Neutrophil (primary cell): ENCODE data around the gene TLCD1.

ENCODE experiments used
- H3K27ac ChIP-seq: fragments of 200-600 bp; sonication (generic); 2 replicates; pipeline ENCODE4 v1.5.1; 2016; ENCODE audit warnings: mild to moderate bottlenecking, moderate library complexity
- H3K27me3 ChIP-seq: fragments of 200-600 bp; sonication (generic); 2 replicates; pipeline ENCODE4 v1.6.0; 2016; ENCODE audit warnings: mild to moderate bottlenecking
- H3K36me3 ChIP-seq: fragments of 200-600 bp; sonication (generic); 2 replicates; pipeline ENCODE4 v1.5.1; 2017
- H3K4me1 ChIP-seq, 2 experiments: fragments of 200-600 bp in 1 of 2; sonication (generic) in 1 of 2; 1 replicate in 1 of 2; 2 replicates in 1 of 2; pipeline versions ENCODE4 v1.5.1 to v1.6.1; 2013 to 2016; ENCODE audit warnings: low read depth in 1 of 2, low read length in 1 of 2, mild to moderate bottlenecking in 1 of 2, moderate library complexity in 1 of 2; ENCODE audit not compliant: control insufficient read depth in 1 of 2, insufficient read depth in 1 of 2
- H3K4me3 ChIP-seq, 2 experiments: fragments of 200-600 bp in 1 of 2; sonication (generic) in 1 of 2; 1 replicate in 1 of 2; 2 replicates in 1 of 2; pipeline ENCODE4 v1.5.1; 2013 to 2016; ENCODE audit warnings: low read depth in 1 of 2, low read length in 1 of 2, mild to moderate bottlenecking in 1 of 2, moderate library complexity in 1 of 2
- H3K9me3 ChIP-seq: fragments of 200-600 bp; sonication (generic); 2 replicates; pipeline ENCODE4 v1.5.1; 2016
- TF ChIP-seq, protein P1 (sequence below): fragments of 200-600 bp; sonication (generic); IDR thresholded peaks from 2 replicates; pipeline ENCODE4 v1.5.1; 2016; ENCODE audit warnings: antibody characterized with exemption

The TLCD1 gene

DNA sequence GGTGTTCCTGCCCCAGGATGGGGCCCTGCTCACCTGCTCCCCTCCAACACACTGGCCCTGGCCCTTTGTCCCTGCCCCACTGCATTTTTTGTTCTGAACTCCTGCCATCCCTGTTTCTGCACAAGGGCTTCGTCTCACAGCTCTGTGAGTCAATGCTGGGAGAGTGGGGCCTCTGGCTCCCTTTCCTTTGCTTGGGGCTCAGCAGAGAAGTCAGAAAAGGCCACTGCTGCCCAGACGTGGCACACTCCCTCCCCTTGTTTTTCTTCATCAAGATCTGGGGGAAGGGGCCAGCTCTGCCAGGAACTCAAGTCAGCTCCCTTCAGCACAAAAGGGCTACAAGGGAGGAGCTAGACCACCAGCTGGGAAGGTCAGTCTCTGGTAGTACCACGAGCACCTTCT lies 23.3 kb downstream of the TLCD1 start:
- Histone ChIP-seq H3K9me3 (no peaks in the 10 kb centered on the region), H3K4me3 (no peak overlapping the region), H3K4me1 (no peaks in the 10 kb centered on the region), H3K27ac (no peak overlapping the region), H3K36me3 (peaks cover 86% of the 10 kb centered on the region), H3K27me3 (no peaks in the 10 kb centered on the region)
- TF ChIP-seq, protein P1, sequence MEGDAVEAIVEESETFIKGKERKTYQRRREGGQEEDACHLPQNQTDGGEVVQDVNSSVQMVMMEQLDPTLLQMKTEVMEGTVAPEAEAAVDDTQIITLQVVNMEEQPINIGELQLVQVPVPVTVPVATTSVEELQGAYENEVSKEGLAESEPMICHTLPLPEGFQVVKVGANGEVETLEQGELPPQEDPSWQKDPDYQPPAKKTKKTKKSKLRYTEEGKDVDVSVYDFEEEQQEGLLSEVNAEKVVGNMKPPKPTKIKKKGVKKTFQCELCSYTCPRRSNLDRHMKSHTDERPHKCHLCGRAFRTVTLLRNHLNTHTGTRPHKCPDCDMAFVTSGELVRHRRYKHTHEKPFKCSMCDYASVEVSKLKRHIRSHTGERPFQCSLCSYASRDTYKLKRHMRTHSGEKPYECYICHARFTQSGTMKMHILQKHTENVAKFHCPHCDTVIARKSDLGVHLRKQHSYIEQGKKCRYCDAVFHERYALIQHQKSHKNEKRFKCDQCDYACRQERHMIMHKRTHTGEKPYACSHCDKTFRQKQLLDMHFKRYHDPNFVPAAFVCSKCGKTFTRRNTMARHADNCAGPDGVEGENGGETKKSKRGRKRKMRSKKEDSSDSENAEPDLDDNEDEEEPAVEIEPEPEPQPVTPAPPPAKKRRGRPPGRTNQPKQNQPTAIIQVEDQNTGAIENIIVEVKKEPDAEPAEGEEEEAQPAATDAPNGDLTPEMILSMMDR = no peak

DNA sequence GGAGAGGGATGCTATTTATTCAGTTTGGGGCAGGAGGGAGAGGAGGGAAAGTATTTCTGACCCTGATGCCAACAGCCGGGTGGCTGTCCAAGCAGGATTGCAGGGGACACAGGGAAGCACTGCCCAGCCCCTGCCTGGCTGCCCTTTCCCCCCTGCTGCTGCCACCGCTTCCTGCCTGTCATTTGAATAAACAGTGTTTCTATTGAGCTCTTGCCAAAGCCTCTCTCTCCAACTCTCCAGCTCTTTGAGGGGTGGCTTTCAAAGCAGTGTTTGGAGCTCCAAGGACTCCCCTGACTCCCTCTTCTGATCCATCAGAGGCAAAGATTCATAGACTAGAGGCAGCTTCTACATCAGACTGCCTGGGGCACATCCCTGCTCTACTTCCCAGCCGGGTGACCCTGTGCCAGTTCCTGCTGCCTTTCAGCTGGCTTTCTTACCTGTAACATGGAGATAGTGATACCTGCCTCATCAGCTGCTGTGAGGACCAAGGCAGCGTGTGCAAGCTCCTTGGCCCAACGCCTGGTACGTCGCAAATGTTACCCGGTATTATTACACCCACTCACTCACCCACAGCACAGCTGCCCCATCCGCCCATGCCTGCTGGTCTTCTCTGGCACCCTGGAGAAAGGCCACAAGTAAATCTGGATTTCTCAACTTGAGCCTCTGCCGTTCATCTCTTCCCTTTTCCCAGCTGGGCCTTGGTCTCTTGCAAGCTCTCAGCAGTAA lies 23.8 kb downstream of the TLCD1 start:
- H3K4me3 ChIP-seq = no peak overlapping the region
- TF ChIP-seq, protein P1 = no peak
- no peaks in the 10 kb centered on the region for H3K9me3 ChIP-seq
- H3K27ac ChIP-seq = no peak overlapping the region
- peaks cover 92% of the 10 kb centered on the region for H3K36me3 ChIP-seq
- no peaks in the 10 kb centered on the region for H3K27me3 ChIP-seq
- H3K4me1 ChIP-seq = no peaks in the 10 kb centered on the region

DNA sequence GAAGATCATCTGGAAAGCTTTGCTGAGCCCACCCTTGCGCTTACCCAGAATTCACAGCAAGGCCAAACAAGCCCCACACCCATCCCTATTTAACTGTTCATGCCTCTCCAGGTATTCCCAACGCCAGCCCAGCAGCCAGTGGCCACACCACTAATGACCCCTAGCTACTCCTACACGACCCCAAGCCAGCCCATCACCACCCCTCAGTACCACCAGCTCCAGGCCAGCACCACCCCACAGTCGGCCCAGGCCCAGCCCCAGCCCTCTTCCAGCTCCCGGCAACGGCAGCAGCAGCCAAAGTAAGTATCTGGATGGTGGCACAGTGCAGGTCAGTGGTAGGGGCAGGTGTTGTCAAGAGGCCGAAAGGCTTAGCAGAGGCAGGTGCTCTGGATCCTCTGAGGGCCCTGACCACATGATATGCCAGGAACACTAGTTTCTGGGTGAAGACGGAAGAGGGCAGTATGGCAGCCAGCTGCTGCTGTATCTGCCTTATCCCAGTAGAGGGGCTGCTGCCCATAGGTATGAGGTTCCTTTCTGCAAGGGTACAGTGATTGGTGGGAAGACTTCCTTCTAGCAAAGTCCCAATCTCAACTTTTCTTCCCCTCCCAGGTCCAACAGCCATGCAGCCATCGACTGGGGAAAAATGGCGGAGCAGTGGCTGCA lies 25.1 kb downstream of the TLCD1 start:
- Histone ChIP-seq H3K27me3 (no peaks in the 10 kb centered on the region), H3K9me3 (no peaks in the 10 kb centered on the region), H3K36me3 (peaks cover 98% of the 10 kb centered on the region), H3K4me3 (no peak overlapping the region), H3K27ac (no peak overlapping the region), H3K4me1 (no peaks in the 10 kb centered on the region)
- TF ChIP-seq, protein P1 = no peak

DNA sequence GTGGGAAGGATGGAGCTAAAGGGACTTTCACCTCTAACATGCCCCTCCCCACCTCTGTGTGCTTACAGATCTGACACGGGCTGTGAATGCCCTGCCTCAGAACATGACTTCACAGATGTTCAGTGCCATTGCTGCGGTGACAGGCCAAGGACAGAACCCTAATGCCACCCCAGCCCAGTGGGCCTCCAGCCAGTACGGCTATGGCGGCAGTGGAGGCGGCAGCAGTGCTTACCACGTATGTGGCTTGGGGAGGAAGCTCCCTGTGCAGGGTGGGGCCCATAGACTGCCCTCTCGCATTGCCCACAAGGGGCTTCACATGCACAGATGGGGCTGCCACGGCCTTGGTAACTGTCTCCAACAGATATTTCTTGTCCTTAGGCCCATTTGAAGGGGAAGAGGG lies 25.8 kb downstream of the TLCD1 start:
- Histone ChIP-seq H3K4me1 (no peaks in the 10 kb centered on the region), H3K4me3 (no peak overlapping the region), H3K36me3 (peaks cover 99% of the 10 kb centered on the region), H3K27ac (no peak overlapping the region), H3K27me3 (no peaks in the 10 kb centered on the region), H3K9me3 (no peaks in the 10 kb centered on the region)
- TF ChIP-seq, protein P1 = no peak

DNA sequence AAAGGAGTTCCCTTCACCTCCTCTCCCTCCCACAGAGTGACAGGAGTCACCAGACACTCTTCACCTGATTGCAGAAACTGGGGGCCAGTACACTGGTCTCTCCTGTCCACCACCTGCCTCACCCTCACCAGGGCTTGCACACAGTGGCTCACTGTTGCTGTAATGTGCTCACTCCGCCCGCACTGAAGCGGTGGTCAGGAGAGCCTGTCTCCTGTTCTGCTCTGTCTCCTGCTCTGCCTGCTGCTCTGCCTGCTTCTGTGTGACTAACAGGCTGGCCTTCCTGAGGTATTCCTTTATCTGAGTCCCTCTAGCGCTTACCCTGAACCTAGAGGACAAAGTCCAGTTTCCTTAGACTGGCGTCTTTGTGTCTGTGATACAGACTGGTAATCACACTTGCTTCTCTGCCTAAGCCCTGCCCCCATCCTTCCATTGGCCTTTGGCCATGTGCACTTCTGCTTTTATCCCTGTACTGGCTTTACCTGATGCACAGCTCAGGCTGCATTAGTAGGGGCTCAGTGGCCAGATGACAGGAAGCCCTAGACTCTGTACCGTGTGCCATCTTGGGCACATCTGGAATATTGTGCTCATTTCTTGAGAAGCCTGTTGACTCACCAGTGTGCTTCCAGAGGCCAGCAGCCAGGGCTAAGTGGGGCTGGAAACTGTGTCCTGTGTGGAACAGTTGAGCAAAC lies 27.6 kb downstream of the TLCD1 start:
- H3K27ac ChIP-seq = no peak overlapping the region
- H3K27me3 ChIP-seq = no peaks in the 10 kb centered on the region
- TF ChIP-seq, protein P1 = no peak
- H3K4me1 ChIP-seq = no peaks in the 10 kb centered on the region
- H3K9me3 ChIP-seq = no peaks in the 10 kb centered on the region
- H3K4me3 ChIP-seq = no peak overlapping the region
- peaks cover 100% of the 10 kb centered on the region for H3K36me3 ChIP-seq
